Measurements from ENCODE around the gene LRRC8C. TPM values are rescaled to one million over a fixed set of nuclear protein-coding genes. Genes with fewer than 3 reads are reported as not detected.

LRRC8C gene
- total RNA-seq, 1 donor, result 2.2 TPM

DNA sequence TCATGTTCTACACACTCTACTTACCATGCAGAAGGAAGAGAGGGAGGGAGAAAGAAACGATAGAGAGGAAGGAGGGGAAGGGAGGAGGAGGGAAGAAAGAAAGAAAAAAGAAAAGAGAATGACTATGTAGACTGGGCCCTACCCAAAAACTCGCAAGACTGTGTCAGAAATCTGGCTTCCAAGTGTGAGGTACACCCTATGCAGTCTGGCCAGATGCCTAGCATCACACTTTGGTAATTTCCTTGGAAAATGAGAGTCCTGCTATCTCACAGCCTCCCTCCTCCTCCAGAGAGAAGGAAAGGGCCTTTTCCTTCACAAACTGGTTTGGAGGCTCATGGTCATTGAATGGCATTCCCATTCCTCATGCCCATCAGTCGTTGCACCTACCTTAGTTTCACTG is 101.5 kb downstream of the LRRC8C start:
- DNase-seq (ENCODE audit: insufficient read length, low spot score, missing footprints), result no peak

DNA sequence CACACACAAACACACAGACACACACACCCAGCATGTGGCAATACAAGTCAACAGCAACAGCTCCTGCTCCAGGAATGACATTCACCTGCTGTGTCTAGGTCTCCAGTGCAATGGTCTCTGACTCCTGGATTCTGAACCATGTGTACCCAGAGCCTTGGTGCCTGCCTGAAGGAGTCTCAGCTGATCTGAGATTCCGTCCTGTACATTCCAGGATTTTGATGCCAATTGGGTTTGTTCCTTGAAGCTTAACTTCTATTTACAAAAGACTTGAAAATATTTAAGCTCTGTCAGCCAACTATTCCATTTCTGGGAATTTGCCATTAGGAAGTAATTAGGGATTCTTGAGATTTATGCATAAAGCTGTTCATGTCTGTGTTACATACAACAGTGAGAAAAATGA is 102.6 kb downstream of the LRRC8C start:
- Histone ChIP-seq H3K4me1 (ENCODE audit: insufficient read depth, low read length) (peaks cover 6% of the 10 kb centered on the region), H3K27ac (ENCODE audit: low read depth, low read length) (no peak overlapping the region), H3K79me2 (ENCODE audit: insufficient read depth, low read length) (no peaks in the 10 kb centered on the region), H4K20me1 (ENCODE audit: insufficient read depth, low read length) (no peaks in the 10 kb centered on the region), H3K27me3 (ENCODE audit: insufficient read depth, low read length) (no peaks in the 10 kb centered on the region), H3K4me3 (ENCODE audit: insufficient read depth, low read length) (no peak overlapping the region), H3K9me3 (ENCODE audit: low read depth, low read length) (no peaks in the 10 kb centered on the region), H3K4me2 (ENCODE audit: insufficient read depth, low read length) (no peak overlapping the region), H2AFZ (ENCODE audit: low read length) (no peak overlapping the region), H3K36me3 (ENCODE audit: insufficient read depth, low read length) (no peaks in the 10 kb centered on the region)
- TF ChIP-seq, protein P1, sequence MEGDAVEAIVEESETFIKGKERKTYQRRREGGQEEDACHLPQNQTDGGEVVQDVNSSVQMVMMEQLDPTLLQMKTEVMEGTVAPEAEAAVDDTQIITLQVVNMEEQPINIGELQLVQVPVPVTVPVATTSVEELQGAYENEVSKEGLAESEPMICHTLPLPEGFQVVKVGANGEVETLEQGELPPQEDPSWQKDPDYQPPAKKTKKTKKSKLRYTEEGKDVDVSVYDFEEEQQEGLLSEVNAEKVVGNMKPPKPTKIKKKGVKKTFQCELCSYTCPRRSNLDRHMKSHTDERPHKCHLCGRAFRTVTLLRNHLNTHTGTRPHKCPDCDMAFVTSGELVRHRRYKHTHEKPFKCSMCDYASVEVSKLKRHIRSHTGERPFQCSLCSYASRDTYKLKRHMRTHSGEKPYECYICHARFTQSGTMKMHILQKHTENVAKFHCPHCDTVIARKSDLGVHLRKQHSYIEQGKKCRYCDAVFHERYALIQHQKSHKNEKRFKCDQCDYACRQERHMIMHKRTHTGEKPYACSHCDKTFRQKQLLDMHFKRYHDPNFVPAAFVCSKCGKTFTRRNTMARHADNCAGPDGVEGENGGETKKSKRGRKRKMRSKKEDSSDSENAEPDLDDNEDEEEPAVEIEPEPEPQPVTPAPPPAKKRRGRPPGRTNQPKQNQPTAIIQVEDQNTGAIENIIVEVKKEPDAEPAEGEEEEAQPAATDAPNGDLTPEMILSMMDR (IDR thresholded peaks at IDR 0.05; ENCODE audit: extremely low read depth, low read depth, low read length), result no peak
- DNase-seq (ENCODE audit: insufficient read length, low spot score, missing footprints), result no peak

More for the DNA sequence above, 101.5 kb downstream of the LRRC8C start:
- Histone ChIP-seq H3K79me2 (ENCODE audit: insufficient read depth, low read length) (no peaks in the 10 kb centered on the region), H3K4me2 (ENCODE audit: insufficient read depth, low read length) (no peak overlapping the region), H2AFZ (ENCODE audit: low read length) (no peak overlapping the region), H3K27ac (ENCODE audit: low read depth, low read length) (no peak overlapping the region), H3K9me3 (ENCODE audit: low read depth, low read length) (no peaks in the 10 kb centered on the region), H3K4me3 (ENCODE audit: insufficient read depth, low read length) (no peak overlapping the region), H3K36me3 (ENCODE audit: insufficient read depth, low read length) (no peaks in the 10 kb centered on the region), H4K20me1 (ENCODE audit: insufficient read depth, low read length) (no peaks in the 10 kb centered on the region), H3K27me3 (ENCODE audit: insufficient read depth, low read length) (no peaks in the 10 kb centered on the region), H3K4me1 (ENCODE audit: insufficient read depth, low read length) (peaks cover 3% of the 10 kb centered on the region)
- TF ChIP-seq, protein P1 (IDR thresholded peaks at IDR 0.05; ENCODE audit: extremely low read depth, low read depth, low read length), result no peak

DNA sequence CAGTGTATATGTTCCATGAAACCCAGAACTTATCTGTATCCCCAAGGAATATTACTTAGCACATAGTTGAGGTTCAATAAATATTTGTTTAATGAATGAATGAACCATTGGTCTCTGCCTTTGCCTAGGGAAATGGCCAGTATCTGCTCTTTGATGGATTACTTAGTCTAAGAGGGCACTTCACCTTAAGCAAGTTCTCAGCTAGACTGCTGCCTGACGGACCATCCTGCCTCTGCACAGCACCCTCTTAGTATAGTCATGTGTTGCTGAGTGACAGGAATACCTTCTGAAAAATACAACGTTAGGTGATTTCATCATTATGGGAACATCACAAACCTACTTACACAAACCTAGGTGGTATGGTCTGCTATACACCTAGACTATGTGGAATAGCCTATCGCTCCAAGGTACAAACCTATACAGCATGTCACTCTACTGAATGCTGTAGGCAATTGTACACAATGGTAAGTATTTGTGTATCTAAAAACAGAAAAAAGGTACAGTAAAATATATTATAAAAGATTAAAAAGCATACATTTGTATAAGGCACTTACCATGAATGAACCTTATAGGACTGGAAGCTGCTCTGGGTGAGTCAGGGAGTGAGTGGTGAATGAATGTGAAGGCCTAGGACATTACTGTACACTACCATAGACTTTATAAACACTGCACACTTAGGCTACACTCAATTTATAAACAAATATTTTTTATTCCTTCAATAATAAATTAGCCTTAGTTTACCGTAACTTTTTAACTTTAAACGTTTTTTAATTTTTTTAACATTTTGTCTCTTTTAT is 104.2 kb downstream of the LRRC8C start:
- H3K4me3 ChIP-seq (ENCODE audit: insufficient read depth, low read length), result no peak overlapping the region
- H2AFZ ChIP-seq (ENCODE audit: low read length), result no peak overlapping the region
- H3K27ac ChIP-seq (ENCODE audit: low read depth, low read length), result no peak overlapping the region
- no peaks in the 10 kb centered on the region for H3K79me2 ChIP-seq (ENCODE audit: insufficient read depth, low read length)
- no peaks in the 10 kb centered on the region for H3K9me3 ChIP-seq (ENCODE audit: low read depth, low read length)
- H3K4me1 ChIP-seq (ENCODE audit: insufficient read depth, low read length), result peaks cover 6% of the 10 kb centered on the region
- no peaks in the 10 kb centered on the region for H4K20me1 ChIP-seq (ENCODE audit: insufficient read depth, low read length)
- TF ChIP-seq, protein P1 (IDR thresholded peaks at IDR 0.05; ENCODE audit: extremely low read depth, low read depth, low read length), result no peak
- H3K27me3 ChIP-seq (ENCODE audit: insufficient read depth, low read length), result no peaks in the 10 kb centered on the region
- no peak overlapping the region for H3K4me2 ChIP-seq (ENCODE audit: insufficient read depth, low read length)
- H3K36me3 ChIP-seq (ENCODE audit: insufficient read depth, low read length), result no peaks in the 10 kb centered on the region
- DNase-seq (ENCODE audit: insufficient read length, low spot score, missing footprints), result no peak

DNA sequence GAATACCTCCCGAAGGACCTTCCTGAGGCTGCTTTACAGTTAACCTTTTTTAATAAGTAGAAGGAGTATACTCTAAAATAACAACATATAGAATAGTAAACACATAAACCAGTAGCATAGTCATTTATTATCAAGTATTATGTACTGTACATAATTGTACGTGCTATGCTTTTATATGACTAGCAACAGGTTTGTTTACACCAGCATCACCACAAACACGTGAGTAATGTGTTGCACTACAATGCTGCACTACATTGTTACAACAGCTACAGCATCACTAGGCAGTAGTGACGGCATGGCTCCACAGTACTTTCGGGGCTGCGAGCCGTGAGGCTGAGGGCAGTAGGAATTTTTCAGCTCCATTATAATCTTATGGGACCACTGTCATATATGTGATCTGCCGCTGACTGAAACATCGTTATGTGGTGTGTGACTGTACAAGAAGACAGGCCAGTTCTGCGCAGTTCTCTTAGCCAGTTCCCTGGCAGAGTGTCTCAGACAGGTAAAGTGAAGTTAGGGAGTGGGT is 105.1 kb downstream of the LRRC8C start:
- H3K79me2 ChIP-seq (ENCODE audit: insufficient read depth, low read length), result no peaks in the 10 kb centered on the region
- TF ChIP-seq, protein P1 (IDR thresholded peaks at IDR 0.05; ENCODE audit: extremely low read depth, low read depth, low read length), result no peak
- DNase-seq (ENCODE audit: insufficient read length, low spot score, missing footprints), result no peak

More for the DNA sequence above, 105.1 kb downstream of the LRRC8C start:
- H4K20me1 ChIP-seq (ENCODE audit: insufficient read depth, low read length), result no peaks in the 10 kb centered on the region
- H3K4me1 ChIP-seq (ENCODE audit: insufficient read depth, low read length), result peaks cover 6% of the 10 kb centered on the region
- no peaks in the 10 kb centered on the region for H3K27me3 ChIP-seq (ENCODE audit: insufficient read depth, low read length)
- no peak overlapping the region for H3K27ac ChIP-seq (ENCODE audit: low read depth, low read length)
- H3K4me3 ChIP-seq (ENCODE audit: insufficient read depth, low read length), result no peak overlapping the region
- H3K4me2 ChIP-seq (ENCODE audit: insufficient read depth, low read length), result no peak overlapping the region
- no peak overlapping the region for H2AFZ ChIP-seq (ENCODE audit: low read length)
- H3K9me3 ChIP-seq (ENCODE audit: low read depth, low read length), result no peaks in the 10 kb centered on the region
- H3K36me3 ChIP-seq (ENCODE audit: insufficient read depth, low read length), result no peaks in the 10 kb centered on the region

All from osteoblast (primary cell).